ENCODE data around the gene PACRGL.

DNA sequence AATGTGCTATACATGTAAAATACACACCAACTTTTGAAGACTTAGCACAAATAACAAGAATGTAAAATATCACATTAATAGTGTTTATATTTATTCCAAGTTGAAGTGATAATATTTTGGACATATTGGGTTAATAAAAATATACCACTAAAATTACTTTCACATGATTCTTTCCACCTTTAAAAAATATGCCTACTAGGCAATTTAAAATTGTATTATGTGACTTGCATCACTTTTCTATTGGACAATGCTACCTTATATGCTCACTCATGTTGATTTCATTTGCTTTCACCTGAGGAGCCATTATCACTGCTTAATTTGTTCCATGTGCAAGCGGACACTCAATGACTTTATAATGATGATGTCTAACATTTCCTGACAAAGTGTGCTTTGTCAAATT, 3.4 kb upstream of the PACRGL start:
- TF ChIP-seq TAF1 (IDR thresholded peaks at IDR 0.05; ENCODE audit: borderline replicate concordance, low read depth, low read length) (no peak), GABPA (IDR thresholded peaks at IDR 0.05; ENCODE audit: low read depth) (no peak), SIN3A (IDR thresholded peaks at IDR 0.05; ENCODE audit: borderline replicate concordance, low read depth, low read length) (no peak), MEF2A (IDR thresholded peaks at IDR 0.05; ENCODE audit: borderline replicate concordance, low read depth) (no peak), RAD21 (IDR thresholded peaks at IDR 0.05; ENCODE audit: low read length) (no peak), EZH2phosphoT487 (IDR thresholded peaks at IDR 0.05; ENCODE audit: borderline replicate concordance, low read depth) (no peak), POLR2AphosphoS5 (IDR thresholded peaks at IDR 0.05; ENCODE audit: low read depth, low read length) (no peak)
- TF ChIP-seq, protein P1, sequence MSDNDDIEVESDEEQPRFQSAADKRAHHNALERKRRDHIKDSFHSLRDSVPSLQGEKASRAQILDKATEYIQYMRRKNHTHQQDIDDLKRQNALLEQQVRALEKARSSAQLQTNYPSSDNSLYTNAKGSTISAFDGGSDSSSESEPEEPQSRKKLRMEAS (IDR thresholded peaks at IDR 0.05; ENCODE audit: low read depth), result no peak
- TF ChIP-seq, protein P2, sequence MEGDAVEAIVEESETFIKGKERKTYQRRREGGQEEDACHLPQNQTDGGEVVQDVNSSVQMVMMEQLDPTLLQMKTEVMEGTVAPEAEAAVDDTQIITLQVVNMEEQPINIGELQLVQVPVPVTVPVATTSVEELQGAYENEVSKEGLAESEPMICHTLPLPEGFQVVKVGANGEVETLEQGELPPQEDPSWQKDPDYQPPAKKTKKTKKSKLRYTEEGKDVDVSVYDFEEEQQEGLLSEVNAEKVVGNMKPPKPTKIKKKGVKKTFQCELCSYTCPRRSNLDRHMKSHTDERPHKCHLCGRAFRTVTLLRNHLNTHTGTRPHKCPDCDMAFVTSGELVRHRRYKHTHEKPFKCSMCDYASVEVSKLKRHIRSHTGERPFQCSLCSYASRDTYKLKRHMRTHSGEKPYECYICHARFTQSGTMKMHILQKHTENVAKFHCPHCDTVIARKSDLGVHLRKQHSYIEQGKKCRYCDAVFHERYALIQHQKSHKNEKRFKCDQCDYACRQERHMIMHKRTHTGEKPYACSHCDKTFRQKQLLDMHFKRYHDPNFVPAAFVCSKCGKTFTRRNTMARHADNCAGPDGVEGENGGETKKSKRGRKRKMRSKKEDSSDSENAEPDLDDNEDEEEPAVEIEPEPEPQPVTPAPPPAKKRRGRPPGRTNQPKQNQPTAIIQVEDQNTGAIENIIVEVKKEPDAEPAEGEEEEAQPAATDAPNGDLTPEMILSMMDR (IDR thresholded peaks at IDR 0.05), result no peak
